Inflammatory macrophage treated with lipopolysaccharide for 4 hours (primary cell): ENCODE measurements around the gene NHEJ1.

Experiments
- DNase-seq: peaks from one replicate; pipeline ENCODE4 v3.0.0-alpha.2; 2020

Gene NHEJ1

DNA sequence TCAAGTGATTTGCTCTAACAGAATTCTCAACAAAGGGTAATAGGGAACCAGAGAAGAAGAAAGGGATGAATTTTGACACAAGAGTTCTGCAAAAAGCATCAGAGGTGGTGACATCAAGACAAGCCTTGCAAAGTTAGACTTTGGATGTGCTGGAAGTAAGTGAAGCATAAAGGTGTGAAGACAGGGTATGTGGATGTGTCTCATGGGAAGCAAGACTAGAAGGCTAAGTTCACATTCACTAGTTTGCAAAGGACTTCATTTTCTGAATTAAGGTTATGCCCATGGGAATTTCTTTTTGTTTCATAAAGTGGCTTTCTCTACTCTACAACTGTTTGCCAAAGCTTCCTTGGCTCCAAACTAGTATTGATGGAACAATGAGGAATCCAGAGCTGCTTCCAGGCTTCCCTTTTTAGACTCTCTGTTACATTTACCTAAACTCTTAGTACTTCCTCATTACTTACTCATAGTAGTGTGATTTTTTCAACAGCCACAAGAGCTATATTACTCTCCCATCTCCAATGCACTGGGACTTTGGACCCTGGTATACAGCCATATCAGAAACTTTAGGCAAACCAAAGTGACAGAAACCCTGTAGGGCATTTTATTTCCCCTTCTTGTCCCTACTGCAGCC is 78.8 kb downstream of the NHEJ1 start:
- DNase-seq = peak; percentile 46

DNA sequence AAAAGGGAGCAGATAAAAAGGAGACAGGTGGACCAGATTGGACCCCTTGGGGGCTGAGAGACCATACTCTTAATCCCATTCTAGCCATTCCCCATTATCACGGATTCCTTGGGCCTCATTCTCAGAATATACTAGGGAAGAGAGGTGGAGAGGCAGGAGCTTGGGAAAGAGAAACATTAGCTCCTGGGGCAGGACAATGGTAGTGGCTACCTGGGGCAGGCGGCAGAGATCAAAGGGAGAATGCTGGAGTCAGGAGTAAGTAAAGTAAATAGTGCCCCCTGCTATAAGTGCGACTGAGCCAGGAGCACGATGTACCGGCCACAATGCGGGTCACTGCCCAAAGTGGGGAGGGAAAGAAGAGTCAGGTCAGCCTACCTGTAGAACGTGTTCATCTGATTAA is 79.5 kb downstream of the NHEJ1 start:
- DNase-seq = no peak

DNA sequence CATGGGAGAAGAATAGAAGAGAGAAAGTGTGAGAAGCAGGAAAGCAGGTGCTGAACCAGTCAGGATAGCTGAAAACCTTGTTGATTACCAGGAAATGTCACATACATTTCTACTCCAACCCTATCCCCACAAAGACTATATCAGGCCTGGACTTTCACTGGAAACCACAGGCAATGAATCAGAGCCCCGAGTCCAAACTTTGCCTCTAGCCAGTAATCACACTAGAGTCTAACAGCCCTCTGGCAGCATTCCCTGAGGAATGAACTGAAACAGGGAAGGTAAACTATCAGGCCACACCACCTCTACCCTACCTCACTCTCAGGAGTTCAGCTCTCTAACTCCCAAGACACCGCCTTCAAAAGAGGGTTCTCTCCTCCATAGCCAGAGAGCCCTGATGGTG is 81.2 kb downstream of the NHEJ1 start:
- no peak for DNase-seq

DNA sequence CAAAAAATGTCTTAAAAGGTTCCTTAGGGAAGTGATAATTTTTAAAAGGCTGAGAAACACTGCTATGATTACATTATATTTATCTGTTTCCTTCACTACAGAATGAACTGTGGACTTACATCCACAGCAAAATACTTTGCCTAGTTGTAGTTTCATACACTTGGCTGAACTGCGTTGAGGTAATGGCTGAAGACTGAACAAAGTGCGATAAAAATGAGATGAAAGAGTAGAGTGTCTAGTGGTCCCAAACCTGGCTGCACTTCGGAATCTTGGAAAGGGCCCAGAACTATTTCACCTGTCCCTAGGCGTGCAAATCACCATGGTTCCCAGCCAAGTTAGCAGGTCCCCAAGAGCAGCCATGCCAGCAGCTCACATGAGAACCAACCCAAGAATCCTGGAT is 81.7 kb downstream of the NHEJ1 start:
- no peak for DNase-seq

DNA sequence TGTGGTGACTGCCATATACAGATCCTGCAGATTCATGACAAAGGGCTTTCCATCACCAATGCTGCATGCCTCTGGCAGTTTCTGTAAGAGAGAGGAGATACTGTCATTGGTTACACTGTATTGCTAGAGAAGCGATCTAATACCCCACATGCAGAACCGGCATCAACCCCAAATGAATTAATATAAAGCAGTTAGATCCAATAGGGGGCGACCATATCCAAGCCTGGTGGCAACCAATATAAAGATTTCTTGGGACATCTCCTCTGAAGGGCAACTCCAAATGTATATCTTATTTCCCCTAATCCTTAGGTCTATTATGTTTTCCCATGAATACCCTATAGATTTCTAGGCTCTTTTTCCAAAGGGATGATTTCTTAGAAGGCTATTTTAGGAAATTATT is 82.5 kb downstream of the NHEJ1 start:
- peak; percentile 18 for DNase-seq

DNA sequence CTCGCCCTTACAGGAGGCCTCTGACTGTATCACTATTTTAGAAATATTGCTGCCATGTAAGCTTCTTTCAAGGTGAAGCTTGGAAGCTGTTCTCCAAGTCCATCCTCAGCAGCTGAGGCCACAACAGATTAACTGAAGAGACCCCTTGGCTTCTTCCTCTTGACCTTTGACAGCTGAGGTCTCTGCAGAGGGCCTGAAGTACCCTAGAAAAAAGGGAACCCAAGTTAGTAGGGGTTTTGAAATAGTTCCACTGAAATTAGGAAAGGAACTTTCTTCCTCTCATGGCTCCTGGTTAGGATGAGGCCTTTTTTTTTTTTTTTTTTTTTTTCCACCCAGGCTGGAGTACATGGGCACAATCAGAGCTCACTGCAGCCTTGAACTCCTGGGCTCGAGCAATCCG is 84.4 kb downstream of the NHEJ1 start:
- peak; percentile 47 for DNase-seq

DNA sequence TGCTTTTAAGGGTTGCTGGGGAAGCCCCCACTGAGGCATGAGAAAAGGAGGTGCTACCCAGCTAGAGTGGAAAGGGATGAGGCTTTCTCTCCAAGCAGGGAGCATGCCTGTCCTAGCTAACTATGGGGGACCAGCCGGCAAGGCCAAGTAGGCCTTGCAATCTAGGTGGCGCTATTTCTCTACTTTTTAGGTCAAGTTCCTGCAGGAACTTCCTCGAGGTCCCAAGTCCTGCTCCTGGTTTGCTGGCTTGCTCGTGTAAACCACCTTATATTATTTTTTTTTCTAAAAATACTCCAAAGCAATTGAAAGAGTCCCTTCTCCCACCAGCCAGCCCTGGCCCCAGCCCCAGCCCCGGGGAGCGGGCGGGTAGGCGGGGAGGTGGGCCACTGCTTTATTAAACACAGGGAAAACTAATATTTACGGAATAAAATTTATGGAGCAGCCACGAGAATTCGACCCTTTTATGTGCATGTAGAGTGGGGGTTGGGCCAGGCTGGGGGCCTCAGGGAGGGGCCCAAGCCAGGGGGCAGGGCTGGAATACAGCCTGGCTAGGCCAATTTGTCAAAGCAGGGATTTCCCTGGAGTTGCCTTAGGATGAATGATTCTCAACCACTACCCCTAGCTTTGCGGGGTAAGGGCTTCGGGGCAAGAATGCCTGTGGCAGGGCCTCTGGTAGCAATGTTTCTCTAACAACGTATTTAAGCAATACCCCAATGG is 87.0 kb downstream of the NHEJ1 start:
- DNase-seq = peak; percentile 82

DNA sequence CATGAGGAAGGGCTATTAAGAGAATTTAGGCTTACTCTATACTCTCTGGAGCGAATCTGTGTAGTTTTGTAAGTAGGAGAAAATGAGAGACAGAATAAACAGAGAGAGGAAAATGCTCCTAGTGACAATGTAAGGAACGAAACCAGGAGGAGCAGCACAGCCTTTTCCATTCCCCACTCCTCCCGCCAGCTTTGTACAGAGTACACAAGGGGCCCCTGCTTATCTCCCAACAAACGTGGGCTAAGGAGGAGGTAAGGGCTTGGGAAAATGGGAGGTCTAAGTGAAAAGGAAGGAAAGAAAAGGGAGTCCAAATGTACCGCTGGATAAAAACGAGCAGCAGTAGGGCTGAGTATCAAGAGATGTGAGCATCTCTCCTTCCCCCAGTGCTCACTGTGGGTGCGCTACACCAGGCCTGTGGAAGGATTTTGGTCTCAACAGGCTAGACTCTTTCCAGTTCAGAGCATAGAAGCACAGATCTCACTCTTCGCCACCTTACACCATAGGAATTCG is 87.8 kb downstream of the NHEJ1 start:
- no peak for DNase-seq

DNA sequence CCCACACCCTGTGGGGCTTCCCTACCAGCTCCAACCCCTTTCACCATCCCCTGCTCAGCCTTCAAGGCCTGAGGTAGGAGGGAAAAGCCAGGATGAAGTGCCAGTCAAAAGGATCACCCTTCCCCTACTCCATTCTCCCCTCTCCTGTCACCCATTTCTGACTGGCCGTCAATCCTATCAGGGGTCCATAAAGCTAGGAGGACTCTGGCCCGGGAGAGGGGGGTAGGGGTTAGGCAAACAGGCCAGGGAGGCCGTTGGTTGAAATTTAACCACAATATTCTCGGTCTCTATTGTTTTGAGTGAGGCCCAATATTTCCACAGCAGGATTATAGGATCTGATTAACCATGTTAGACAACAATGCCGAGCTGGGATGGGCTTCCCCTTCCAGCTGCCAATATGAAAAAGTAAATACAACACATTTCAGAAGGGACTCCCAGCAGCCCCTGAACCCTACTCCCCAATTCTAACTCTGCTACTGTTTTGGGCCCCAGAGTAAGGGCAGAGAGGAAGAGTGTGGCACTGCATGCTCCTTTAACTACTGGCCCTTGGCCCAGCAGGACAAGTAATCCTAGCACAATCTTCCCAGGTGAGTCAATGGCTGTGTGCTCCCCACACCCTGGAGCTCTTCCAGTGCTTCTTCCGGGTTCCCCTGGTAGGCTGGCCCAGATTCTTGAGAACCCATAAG is 89.3 kb downstream of the NHEJ1 start:
- DNase-seq = no peak

DNA sequence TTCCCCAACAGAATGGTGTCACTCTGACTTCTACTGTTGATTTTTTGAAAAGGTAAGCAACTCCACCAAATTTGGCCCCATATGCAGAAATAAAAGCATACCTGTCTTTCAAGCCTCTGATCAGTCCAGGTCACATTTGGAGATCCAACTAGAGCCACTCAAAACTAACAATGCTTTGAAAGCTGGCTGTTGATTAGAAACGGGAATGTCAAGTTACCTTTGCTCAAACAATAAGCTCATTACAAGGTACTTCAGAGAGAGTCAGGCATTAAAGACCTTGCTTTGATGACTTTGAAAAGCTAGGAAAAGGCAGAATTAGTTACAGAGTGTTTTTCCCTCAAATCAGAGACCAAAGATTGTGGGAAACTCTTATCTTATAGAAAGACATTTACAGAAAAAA is 95.1 kb downstream of the NHEJ1 start:
- DNase-seq = no peak

DNA sequence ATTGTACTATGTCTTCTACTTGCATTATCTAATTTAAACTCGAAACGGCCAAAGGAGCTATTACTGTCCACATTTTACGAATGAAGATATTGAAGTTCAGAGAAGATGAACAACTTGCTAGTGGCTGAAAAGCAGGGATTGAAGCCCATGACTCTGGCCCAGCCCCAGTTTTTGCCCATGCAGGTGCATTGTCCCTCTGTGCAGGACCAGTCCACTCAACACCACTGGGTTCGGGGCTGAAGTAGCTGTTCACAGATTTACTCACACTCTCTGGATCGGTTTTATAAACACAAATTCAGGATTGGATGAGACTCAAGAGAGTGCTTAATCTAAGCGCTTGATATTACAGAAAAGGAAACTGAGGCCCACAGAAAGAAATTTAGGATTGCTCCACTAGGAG is 98.5 kb downstream of the NHEJ1 start:
- no peak for DNase-seq

DNA sequence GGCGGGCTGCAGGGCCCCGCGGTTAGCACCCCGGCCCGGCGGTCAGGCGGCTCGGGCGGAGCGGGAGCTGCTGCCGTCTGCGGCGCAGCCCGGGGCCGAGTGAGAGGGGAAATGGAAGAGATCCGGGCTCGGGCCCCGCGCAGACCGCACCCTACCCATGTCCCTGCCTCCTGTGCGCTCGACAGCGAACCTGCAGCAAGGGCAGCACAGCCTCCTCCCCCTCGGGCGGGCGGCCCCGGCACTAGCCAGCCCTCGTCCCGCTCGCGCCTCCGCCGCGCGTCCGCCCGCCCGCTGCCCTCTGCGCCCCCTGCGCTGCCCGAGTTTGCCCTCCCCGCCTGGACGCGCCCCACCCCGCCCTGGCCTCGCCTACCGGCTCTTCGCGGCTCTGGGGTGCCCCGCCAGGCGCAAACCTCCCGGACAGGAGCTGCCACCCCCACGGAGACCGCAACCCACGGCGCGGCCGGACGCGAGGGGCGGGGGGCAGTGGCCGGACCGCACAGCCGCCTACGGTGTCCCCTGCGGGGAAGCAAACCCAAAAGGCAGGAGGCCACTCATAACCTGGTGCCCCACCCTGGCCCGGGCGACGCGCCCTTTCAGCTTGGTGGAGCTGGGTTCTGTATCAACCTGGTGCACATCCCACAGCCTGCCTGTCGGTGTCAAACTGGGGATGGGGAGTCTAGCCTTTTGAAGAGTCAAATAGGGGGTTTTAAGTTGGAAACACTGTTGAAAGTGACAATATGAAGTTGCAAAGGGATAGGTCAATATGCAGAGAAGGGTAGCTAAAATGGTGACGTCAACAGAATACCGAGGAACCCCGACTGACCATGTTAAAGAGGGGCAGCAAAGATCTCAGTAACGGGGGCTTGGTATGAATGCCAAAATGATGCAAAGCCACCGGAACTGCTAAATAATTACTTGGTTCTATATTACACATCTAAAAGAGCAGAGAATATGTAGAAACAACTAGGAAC is 99.5 kb downstream of the NHEJ1 start, which contains the start of gene IHH:
Gene IHH, minus strand, starts transcription at position 101 of the 971 bp plus-strand sequence. CDS start 454 bp downstream, outside the sequence.
- DNase-seq = no peak

DNA sequence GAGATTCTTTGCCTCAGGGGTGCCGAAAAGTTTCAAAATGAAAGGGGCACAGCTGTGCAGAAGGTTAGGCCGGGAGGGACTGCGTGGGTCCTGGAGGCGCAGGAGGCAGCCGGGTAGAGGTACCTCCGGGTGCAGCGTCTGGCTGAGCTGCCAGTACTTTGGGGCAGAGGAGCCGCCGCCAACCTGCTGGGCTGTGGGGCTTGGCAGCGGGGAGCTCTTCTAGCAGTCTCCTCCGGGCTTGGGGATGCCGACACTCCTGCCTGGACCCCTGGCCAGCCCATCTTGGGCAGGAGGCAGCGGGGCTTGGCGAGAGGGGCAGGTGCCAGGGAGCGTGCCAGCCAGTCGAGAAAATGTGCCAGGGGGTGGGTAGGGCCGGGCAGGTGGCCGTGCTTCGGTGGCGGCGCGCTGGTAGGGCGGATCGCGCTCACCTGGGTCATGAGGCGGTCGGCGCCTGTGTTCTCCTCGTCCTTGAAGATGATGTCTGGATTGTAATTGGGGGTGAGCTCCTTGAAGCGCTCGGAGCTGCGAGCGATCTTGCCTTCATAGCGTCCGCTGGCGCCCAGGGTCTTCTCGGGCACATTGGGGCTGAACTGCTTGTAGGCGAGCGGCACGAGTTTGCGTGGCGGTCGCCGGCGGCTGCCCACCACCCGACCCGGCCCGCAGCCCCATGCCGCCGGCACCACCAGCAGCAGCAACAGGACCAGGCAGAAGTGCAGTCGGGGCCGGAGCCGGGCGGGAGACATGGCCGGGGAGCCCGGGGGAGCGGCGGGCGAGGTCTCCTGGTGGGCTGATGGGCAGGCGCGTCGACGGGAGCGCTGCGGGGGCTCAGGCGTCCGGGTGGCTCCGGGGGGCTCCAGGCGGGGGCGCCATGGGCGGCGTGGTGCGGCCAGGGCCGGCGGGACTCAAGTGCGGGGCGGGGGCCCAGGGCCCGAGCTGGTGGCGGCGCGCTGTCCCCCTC is 100.6 kb downstream of the NHEJ1 start:
- DNase-seq = no peak

DNA sequence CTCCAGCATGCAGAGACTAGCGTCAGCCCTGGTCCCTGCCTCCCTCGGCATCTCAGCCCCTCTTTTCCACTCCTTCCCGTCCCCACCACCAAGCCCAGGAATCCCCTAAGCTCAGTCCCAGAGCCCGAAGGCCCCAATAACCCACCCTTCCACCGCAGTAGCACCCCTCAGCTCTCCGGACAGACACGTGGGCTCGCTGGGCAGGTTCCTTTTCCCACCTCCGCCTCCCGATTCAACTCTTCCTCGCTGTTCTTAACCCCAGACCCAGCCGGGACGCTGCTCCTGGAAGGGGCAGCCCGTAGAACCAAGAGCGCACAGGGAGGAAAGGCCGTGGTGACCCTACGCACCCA is 101.3 kb downstream of the NHEJ1 start:
- no peak for DNase-seq

DNA sequence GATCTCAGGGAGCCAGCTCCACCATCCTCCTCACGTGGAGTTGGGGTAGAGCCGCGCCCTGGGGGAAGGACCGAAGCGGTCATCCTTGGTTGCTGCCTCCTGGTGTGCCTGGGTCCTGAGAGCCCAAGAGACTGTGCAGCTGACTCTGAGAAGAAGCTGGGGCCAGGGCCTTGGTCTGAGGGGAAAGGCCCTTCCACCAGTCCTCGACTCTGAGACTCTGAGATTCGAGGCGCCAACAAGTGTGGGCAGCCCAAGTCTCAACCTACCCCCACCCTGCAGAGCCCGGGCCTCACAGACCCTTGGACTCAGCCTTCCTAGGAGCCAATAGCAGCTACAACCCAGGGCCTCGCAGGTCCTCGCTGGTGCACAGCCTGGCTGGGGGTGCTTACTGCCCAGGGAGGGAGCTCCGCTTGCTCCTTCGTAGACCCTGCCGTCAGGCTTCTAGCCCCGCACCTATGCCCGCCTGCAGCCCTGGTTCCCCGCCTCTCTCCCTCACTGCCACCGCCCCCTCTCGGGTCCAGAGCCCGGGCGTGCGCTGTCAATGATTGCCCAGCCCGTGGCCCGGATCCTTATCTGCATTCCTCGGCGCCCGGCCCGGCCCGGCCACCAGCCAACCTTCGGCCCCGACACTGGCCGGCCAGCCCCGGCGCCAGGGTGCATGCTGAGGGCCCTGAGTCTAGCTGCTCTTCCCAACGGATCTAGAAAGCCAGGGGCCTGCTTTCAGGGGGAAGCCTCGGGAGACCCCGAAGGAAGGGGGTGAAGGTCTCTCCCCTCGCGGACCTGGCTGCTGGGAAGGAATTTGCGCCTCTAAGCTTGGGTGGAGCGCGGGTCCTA is 101.9 kb downstream of the NHEJ1 start:
- no peak for DNase-seq

DNA sequence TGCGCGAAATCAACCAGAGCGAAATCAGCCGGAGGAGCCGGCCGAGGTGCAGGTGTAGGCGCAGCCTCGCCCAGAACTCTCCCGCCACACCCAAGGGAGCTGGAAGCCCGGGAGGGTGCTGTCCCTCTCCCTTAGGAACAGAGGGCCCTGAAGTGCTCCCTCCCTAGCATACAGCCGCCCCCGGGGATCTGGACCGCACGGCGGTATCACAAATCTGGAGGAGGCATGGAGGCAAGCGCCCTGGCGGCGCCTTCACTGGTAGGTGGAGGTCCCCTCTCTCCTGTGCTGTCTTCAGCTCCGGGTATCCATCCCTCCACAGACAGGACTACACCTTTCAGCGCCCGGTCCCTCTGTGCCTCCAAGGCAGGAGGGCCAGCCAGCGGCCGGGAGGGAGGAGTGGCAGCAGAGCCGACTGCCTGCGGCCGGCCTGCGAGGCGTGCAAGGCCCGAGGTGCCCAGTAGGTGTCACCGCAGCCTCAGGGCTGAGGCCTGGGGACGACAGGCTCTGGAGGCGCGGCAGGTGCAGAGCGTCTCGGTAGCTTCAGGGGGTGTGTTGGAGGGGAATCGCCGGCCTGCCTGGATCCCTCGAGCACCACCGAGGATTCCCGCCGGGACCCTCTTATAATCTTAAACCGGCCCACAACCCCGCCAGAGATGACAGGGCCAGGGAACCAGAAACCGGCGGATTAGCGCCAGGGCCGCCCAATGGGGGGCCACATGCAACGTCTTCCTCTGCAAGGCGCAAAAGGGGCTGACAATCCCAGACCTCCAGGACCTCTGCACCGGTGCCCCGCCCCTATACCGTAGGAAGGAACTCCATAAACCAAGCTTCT is 102.7 kb downstream of the NHEJ1 start:
- DNase-seq = peak; percentile 59

DNA sequence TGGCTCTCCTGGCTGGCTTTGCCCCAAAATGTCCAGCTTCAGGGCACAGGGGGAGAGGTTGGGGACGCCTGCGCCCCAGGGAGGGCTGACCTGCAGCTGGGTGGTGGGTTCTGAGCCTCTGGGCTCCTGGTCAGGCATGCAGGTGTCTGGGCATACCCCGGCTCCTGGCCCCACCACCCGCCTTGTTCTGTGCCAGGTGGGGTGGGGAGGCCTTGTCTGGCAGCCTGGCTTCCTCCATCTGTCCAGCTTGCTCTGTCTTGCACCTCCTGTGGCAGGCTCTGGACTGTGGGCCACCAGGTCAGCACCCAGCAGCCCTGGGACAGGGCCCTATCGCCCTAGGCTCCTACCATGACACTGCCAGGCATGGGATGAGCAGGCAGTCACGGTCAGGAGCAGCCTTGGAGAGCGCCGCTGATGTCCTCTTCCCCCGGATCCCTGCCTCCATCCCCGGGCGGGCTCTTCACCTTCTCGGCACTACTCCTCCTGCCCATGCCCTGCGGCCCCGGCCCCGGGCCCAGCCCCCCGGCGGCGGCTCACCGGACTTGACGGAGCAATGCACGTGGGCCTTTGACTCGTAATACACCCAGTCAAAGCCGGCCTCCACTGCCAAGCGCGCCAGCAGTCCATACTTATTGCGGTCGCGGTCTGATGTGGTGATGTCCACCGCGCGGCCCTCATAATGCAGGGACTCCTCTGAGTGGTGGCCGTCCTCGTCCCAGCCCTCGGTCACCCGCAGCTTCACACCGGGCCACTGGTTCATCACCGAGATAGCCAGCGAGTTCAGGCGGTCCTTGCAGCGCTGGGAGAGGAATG is 103.5 kb downstream of the NHEJ1 start:
- no peak for DNase-seq

DNA sequence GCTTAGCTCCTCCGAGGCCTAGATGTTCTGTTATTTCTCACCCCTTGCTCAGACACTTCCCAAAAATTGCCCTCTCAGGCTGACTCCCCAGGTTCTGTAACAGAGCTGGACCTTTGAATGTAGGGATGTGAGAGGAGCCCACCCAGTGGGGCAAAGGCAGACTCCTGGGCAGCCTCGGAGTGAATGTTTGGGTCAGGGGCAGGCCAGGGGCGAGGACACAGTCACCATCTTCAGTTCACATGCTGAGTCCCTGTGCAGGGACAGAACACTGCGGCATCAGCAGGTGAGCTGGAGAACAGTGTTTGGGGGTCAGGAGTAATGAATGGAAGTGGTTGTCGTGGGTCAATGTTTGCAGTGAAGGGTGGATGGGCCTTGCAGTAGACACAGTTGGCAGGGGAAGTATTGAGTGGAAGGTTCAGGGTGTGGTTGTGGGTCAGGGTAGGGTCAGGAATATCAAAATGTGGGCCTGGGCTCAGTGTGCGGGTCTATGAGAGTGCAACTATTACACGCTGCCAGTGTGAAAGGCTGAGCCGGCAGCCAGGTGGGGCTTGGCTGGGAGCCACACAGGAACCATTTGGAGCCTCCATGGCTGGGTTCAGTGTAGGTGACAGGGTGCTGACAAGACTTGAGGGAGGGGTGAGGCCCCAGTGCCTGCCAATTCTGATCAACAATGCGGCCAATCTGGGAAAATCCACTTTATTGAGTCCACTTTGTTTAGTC is 104.3 kb downstream of the NHEJ1 start:
- DNase-seq = no peak
